G401.6 (cell line): ENCODE results near the gene CD99L2.
"Not testable (repeated sequence)": the region's sequence is repeated elsewhere in the genome, so short reads cannot be mapped to it uniquely, and the experiment has no call there.

Experiments used
- FAIRE-seq: peaks from 2 replicates; lab custom pipeline; 2012; peaks lifted over from hg19 to GRCh38; lab: Jason Lieb, UNC

The CD99L2 gene

DNA sequence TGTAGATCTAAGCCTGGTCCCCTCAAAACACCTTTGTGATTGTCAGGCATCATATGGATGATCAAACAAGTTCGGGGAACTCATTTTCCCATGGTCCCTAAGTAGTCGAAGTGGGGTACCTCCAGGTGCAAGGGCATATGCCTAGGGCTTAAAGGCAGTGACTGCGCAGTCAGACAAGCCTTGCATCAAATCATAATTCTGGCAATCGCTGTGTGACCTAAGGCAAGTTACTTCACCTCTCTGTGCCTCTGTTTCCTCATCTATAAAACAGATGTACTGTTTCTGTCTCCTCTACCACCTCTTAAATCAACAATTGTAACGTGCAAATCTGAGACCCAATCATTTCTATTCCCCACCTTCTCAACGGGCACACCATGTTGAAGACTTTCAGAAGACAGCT is 1.8 kb downstream of the CD99L2 start:
- FAIRE-seq: no peak

- FAIRE-seq: no peak
Observed at GRCh38 chrX:150893936-150894335, 4.5 kb downstream of the CD99L2 start.

DNA sequence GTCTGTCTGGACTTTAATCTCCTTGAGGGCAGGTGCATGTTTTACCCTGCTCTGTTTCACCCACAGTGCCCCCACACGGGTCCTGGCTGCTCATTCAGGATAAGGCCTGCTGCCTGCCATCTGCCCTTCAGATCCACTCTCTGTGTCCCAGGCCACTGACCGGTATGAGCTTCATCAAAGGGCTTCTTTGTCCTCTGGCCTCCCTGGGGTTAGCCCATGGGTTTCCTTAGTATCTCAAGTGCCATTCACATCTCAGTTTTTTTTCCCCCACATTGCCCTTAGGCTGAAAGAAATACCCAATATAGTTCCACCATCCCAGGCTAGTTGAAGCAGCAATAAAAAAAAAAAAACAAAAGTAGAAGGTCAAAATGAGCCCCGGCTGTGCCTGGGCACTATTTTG is 9.3 kb downstream of the CD99L2 start:
- no peak for FAIRE-seq

- FAIRE-seq: no peak
Observed at GRCh38 chrX:150887906-150888465, 10.5 kb downstream of the CD99L2 start.

DNA sequence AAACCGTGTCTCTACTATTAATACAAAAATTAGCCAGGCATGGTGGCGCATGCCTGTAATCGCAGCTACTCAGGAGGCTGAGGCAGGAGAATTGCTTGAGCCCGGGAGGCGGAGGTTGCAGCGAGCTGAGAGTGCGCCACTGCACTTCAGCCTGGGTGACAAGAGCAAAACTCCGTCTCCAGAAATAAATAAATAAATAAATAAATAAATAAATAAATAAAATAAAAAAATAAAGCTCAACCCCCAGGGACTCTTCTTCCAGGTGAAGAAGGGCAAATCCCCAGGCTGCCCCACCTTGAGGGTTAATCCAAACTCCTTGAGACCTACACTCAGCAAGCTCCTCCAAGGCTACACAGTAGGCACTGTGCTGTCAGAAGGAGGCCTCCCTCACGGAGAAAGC is 11.2 kb downstream of the CD99L2 start:
- FAIRE-seq: not testable (repeated sequence)

DNA sequence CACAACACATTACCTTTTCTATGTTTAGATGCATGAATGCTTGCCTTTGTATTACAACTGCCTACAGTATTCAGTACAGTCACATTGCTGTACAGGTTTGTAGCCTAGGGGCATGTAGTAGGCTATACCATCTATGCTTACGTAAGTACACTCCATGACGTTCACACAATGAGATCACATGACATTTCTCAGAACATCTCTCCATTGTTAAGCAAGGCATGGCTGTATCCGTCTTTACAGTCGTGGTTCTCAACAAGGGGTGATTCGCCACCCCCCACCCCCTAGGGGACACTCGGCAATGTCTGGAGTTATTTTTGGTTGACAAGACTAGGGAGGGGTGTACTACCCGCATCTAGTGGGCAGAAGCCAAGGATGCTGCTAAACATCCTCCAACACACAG is 12.1 kb downstream of the CD99L2 start:
- FAIRE-seq: no peak

- FAIRE-seq: no peak
Observed at GRCh38 chrX:150880808-150881165, 17.7 kb downstream of the CD99L2 start.

DNA sequence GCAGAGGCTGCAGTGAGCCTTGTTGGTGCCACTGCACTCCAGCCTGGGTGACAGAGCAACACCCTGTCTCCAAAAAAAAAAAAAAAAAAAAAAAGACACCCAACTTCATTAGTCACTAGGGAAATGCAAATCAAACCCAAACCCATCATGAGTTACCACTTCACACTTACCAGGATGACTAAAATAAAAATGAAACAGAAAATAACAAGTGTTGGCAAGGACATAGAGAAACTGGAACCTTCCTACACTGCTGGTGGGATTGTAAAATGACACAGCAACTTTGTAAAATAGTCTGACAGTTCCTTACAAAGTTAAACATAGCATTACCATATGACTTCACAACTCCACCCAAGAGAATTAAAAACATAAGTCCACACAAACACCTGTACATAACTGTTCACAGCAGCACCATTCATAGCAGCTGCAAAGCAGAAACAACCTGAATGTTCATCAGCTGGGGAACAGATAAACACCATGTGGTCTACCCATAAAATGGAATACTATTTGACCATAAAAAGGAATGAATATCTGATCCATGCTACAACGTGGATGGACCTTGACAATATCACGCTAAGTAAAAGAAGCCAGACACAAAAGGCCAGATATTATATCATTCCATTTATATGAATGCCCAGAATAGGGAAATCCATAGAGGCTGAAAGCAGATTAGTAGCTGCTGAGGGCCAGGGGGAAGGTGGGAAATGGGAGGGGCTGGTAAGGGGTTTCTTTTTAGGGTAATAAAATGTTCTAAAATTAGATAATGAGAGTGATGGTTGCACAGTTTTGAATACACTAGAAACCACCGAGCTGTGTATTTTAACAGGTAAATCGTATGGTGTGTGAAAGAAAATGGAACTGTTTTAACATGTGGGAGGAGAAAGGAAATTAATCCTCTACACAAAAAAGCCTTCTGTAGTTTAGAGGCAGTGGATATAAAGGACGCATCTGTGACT is 18.3 kb downstream of the CD99L2 start:
- FAIRE-seq: no peak

GRCh38 chrX:150875621-150876020 is 22.8 kb downstream of the CD99L2 start:
- not testable (repeated sequence) for FAIRE-seq

DNA sequence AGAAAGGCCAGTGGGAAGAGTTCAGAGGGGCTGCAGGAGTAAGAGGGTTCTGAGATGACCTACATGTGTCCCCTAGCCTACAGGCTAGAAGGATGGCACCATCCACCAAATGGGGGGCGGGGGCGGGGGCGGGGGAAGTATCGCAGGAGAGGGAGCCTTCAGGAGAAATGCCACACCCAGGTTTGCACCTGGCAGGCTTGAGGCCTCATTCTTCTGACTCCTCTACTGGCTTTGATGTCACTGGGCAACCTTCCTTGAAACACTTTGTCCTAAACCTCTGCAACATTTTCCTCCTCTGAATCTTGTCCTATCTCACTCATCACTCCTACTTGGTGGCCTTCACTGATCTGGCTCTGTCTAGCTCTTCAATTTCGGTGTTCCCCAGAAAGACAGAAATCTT is 24.0 kb downstream of the CD99L2 start:
- no peak for FAIRE-seq

DNA sequence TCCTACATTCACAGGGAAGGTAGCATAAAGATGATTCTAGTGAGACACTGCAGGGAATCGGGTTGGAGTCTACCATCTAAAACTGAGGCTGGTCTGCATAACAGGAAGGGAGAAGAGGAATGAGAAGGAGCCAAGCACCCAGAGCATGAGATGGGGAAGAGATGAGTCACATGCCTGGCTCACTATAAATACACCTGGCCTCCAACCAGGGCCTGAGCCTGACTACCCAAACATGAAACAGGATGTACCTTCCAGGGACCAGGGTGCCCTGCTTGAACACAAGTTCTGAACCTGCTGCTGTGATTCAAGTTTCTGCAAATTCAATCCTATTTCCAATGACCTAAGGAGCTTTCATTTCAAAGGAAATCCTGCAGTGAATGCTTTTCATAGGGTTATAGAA is 24.9 kb downstream of the CD99L2 start:
- no peak for FAIRE-seq

GRCh38 chrX:150872773-150873336 is 25.6 kb downstream of the CD99L2 start:
- no peak for FAIRE-seq

DNA sequence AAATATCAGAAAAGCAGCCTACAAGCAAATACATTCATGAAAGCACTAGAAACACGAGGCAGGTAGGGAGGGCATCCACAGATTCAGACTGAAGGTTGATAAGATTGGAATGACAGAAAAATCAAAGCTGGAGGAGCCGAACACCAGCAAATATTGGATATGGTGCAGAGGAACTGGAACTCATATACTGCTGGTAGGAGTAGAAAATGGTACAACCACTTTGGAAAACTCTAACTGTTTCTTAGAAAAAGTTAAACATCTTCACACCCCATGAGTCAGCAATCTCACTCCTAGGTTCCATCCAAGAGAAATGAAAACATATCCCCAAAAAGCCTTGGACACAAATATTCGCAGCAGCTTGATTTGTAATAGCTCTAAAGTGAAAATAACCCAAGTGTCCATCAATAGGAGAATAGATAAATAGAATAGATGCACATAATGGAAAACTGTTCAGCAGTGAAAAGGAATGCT is 27.1 kb downstream of the CD99L2 start:
- FAIRE-seq: no peak

DNA sequence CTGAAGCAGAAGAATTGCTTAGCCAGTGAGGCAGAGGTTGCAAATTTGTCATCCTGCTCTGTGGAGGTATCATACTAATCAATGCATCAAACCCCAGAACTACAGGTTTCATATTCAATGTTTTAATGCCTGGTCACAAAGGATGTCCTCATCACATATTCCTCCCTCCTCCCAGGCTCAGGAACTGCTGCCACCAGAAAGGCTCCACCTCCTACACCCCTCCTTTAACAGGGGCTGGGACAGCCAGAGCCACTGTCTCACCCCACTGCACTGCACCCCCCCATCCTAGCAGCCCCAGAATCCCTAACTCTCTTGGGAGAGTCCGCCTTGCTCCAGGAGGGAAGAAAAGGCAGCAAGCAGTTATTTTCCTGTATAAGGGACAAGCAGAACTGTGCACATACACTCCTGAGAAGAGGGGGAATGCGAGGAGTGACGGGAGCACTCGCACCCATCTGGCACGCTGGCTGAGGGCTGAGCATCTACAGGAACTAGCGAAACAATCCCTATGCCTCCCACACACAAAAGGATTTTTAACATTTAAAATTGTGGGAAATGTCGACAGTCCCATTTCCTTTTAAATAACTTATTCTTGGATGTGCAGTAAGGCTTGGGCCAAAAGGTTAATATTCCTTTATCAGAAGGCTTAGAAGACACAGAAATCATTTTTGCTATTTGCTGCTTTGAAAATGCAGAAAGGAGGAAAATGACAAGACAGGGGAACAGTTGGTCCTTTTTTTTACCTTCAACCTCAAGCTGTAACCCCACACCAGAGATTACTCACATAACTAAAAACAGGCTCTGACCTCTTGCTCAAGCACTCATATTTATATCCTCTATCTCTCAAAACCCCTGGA is 27.8 kb downstream of the CD99L2 start:
- FAIRE-seq: no peak

DNA sequence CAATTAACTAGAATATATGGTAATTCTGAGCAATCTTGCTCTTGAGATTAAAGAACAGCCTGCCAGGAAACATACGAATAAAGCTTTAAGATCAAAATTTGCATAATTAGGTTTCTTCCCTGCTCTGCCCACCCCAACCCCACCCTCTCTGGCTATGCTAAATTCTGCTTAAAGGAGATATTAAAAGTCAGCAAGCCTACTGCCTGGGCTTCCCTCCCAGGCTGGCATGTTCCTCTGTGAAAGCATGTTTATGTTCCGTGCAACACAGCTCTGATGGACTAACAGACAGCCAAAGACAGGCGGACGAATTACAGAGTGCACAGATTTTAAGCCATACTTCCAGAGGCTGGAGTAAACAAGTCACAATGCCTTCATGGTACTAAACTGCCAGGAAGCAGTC is 28.4 kb downstream of the CD99L2 start:
- FAIRE-seq: no peak

GRCh38 chrX:150869450-150869849 is 29.0 kb downstream of the CD99L2 start:
- no peak for FAIRE-seq

DNA sequence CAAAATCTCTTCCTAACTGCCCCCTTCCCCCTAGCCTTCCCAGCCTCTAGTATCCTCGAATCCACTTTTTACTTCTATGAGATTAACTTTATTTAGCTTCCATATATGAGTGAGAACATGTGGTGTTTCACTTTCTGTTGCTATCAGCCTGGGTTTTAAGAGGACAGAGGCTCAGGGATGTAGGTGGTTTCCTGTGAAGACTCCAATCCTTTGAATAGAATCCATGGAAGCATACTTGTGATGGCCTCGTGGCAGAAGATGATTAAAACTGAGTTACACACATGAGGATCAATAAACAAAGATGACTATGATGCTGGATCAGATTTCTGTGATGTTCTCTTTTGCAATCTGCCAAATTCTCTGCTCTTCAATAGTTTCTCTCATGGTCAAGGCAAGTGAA is 29.8 kb downstream of the CD99L2 start:
- FAIRE-seq: no peak

GRCh38 chrX:150864127-150864526 is 34.3 kb downstream of the CD99L2 start:
- FAIRE-seq: no peak

DNA sequence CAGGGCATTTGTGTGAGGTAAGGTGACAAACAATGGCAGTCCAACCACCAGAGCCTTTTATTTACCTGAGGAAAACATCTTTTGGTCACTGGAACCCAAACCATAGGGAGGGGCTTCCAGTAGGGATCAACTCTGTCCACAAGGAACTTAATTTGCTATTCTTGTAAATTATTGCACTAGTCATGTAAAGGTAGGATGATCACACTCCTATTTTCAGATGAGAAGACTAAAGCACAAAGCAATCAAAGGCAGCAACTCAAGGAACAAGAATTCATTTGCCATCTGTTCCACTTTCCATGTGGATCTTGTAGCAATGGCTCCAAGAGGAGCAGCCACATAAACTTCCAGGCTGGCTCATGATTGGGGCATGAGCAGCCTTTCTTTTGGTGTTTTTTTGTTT is 35.3 kb downstream of the CD99L2 start:
- no peak for FAIRE-seq

- no peak for FAIRE-seq
Observed at GRCh38 chrX:150857453-150857852, 41.0 kb downstream of the CD99L2 start.

- no peak for FAIRE-seq
Observed at GRCh38 chrX:150856785-150857184, 41.7 kb downstream of the CD99L2 start.

- no peak for FAIRE-seq
Observed at GRCh38 chrX:150856101-150856500, 42.4 kb downstream of the CD99L2 start.

DNA sequence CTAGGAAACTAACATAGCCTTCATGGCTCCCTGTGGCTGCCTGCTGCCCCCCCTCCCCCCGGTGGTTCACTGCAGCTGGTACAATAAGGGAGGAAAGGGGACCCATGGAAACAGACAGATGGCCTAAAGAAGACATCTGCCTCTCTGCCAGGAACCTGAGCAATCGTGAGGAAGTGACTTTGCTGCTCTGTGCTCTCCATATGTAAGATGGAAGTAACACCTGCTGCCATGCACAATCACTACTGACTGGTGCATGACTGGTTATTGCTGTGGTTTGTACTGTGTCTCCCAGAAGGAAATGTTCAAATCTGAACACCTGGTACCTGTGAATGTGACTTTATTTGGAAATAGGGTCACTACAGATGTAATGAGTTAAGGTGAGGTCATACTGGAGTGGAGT is 43.6 kb downstream of the CD99L2 start:
- FAIRE-seq: no peak
